MG63 (cell line): Measurements from ENCODE around the gene SRD5A1. TPM values are rescaled to one million over a fixed set of nuclear protein-coding genes. Genes with fewer than 3 reads are reported as not detected.

Experiments
- DNase-seq: peaks from one replicate; pipeline ENCODE4 v3.0.0-alpha.2; 2020
- H3K27me3 ChIP-seq: fragments of 250-450 bp; sonication (Bioruptor Pico); 2 replicates; pipeline ENCODE4 v1.5.1; 2020; ENCODE audit warnings: mild to moderate bottlenecking, moderate library complexity
- H3K36me3 ChIP-seq: fragments of 250-450 bp; sonication (Bioruptor Pico); 2 replicates; pipeline ENCODE4 v1.5.1; 2020; ENCODE audit warnings: mild to moderate bottlenecking, moderate library complexity
- H3K4me3 ChIP-seq: fragments of 250-450 bp; sonication (Bioruptor Pico); 2 replicates; pipeline ENCODE4 v1.5.1; 2020; ENCODE audit warnings: mild to moderate bottlenecking, moderate library complexity
- H3K9me3 ChIP-seq: fragments of 250-450 bp; sonication (Bioruptor Pico); 2 replicates; pipeline ENCODE4 v1.5.1; 2020; ENCODE audit warnings: mild to moderate bottlenecking, moderate library complexity
- total RNA-seq: library from RNA; depleted of rRNA; stranded (reverse); fragments of >200 nt; shearing (Covaris generic); gene quantifications from 2 replicates; pipeline ENCODE4 v1.2.3, GENCODE V29; 2014; ENCODE audit warnings: low replicate concordance; rRNA removed

SRD5A1 gene, protein sequence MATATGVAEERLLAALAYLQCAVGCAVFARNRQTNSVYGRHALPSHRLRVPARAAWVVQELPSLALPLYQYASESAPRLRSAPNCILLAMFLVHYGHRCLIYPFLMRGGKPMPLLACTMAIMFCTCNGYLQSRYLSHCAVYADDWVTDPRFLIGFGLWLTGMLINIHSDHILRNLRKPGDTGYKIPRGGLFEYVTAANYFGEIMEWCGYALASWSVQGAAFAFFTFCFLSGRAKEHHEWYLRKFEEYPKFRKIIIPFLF
- 12.1 and 32.2 TPM in 2 replicates for total RNA-seq

DNA sequence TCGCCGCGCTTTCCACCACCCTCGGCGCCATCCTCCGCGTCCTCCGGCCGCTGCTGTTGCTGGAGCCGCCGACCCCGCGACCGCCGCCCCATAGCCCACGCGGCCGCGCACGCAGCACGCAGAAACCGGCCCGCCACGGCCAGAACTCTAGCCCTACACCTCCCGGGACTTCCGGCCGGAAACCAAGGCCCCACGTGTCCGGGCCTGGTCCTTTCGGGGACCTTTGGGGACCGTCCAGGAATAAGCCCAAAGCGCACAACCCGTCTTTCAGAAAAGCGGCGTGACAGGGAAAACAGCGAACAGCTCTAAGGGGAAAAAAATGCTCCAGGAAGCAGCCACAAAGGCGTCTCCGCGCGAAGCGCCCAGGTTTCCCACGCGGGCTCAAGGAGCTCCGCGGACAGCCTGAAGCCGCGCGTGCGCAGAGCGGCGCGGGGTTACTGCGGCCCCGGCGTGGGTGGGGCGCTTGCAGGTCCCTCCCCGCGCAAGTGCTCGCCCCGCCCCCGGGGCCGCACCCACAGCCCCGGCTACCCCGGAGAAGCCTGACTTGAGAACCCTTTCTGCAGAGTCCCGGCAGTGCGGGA lies at the start of gene SRD5A1, which contains the start of gene NSUN2:
TSS of gene SRD5A1 (plus strand) at position 553 of the 581 bp plus-strand sequence. CDS start 137 bp downstream, outside the sequence.
TSS of gene NSUN2 (minus strand) at position 157 of the 581 bp plus-strand sequence. CDS start at position 92, 65 bp downstream.
- peak; percentile 92 for DNase-seq
- peaks cover 52% of the 10 kb centered on the region for H3K36me3 ChIP-seq
- no peaks in the 10 kb centered on the region for H3K27me3 ChIP-seq
- H3K9me3 ChIP-seq = no peaks in the 10 kb centered on the region
- H3K4me3 ChIP-seq = peak within 1 kb of the TSS; percentile 92

DNA sequence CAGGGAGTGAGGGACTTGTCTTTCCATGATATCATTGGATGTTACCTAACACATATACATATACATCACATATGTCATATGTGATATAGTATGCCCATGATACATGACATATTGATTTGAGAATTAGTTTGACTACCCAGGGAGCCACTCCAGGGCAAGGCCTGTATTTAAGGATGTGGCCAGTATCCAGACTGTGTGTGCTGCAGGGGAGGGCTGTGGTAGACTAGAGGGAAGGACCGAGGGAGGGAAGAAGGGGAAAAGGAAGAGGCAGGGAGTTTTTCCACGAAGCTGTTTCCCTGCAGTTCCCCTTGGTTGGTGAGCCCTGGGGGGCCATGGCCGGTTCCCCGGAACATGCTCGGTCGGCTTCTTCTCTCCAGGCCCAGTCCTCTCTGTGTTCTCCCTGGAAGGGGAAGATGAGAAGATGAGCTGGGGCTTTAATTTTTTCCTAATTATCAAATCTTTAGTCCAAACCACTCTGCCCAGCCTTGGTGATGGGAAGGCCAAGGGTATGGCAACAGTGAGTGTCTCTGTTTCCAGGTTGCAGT lies 49.1 kb upstream of the SRD5A1 start:
- no peak for DNase-seq
- no peak overlapping the region for H3K4me3 ChIP-seq
- H3K9me3 ChIP-seq = no peaks in the 10 kb centered on the region
- no peaks in the 10 kb centered on the region for H3K36me3 ChIP-seq
- H3K27me3 ChIP-seq = no peaks in the 10 kb centered on the region; the same call in 1 of the 2 replicates

DNA sequence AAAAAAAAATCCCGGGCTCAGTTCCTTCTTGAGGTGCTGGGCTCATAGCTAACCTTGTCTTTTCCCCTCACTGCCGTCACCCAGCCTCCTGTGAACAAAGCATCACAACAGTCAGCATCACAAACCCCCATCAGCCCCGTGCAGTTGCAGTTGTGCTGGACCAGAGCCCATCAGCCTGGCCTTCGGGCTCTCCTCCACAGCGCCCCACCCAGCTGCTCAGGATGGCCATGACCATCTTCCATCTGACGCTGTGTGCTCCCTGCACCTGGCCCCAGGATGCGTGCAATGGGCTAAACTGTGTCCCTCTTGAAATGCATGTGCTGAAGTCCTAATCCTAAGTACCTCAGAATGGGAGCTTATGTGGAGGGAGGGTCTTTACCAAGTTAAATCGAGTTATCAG lies 48.5 kb upstream of the SRD5A1 start:
- no peak for DNase-seq
- Histone ChIP-seq H3K27me3 (no peaks in the 10 kb centered on the region; the same call in 1 of the 2 replicates), H3K36me3 (no peaks in the 10 kb centered on the region), H3K4me3 (no peak overlapping the region), H3K9me3 (no peaks in the 10 kb centered on the region)

DNA sequence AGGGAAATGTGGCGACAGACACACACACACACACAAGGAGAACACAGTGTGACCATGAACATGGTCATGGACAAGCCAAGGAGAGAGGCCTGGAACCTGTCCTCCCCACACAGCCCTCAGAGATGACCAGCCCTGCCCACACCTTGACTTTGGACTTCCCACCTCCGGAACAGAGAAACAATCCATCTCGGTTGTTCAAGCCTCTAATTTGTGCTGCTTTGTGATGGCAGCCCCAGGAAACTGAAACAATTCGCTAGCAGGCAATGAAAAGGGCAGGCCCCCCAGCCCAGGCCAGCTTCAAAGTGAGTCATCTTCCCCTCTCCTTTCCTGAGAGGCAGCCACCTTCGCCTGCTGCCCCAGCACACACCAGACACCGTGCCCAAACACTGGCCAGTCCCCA lies 48.1 kb upstream of the SRD5A1 start:
- H3K36me3 ChIP-seq = no peaks in the 10 kb centered on the region
- H3K9me3 ChIP-seq = no peaks in the 10 kb centered on the region
- H3K4me3 ChIP-seq = no peak overlapping the region
- no peak for DNase-seq
- H3K27me3 ChIP-seq = no peaks in the 10 kb centered on the region; the same call in 1 of the 2 replicates

DNA sequence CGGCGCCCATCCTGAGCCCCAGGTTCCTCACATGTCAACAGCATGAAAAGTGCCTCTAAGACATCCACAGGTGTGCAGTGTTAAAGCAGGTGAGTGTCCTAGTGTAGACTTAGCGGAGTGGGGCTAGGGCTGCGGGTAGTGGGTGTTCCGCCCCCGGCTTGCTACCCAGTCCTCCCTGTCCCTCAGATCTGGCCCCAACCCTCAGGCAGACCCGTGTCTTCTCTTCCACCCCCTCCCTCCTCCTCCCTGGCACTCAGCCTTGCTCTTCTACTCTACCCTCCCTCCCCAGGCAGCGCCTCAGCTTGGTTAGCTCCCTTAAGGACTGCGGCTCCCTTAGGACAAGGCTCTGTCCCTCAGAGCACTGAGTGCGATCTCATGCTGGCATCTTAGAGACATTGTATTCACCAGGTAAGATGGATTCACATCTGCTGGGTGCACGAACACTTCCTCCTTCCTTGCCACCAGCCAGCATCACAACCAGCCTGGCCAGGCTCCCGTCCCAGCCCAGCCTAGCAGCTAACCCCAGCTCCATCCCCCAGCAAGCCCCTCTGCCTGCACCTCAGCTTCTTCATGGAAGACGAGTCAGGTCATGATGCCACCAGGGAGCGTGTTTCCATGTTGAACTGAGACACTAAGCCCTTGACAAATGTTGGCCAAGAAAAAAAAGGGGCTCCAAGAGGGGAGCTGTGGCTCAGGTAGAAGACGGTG lies 47.1 kb upstream of the SRD5A1 start:
- Histone ChIP-seq H3K4me3 (no peak overlapping the region), H3K27me3 (no peaks in the 10 kb centered on the region)
- no peak for DNase-seq

DNA sequence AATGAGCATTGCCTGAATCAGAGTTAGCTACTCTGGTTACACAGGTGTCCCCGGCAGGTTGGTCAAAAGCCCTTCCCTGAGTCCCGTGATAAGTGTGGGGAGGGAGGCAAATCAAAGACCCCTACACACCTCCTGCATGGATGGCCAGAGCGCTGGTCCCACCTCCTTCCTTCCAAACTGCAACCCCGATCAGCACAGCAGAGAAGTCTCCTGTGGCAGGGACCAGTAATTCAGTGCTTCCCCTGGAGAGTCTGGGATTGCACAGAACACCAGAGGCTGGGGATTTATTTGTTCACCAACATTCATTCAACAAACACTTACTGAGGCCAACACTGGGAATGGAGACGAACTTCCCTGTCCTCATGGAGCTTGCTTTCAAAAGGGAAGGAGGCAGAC lies 46.6 kb upstream of the SRD5A1 start:
- no peaks in the 10 kb centered on the region for H3K27me3 ChIP-seq
- H3K36me3 ChIP-seq = no peaks in the 10 kb centered on the region
- no peak for DNase-seq
- H3K4me3 ChIP-seq = no peak overlapping the region
- H3K9me3 ChIP-seq = no peaks in the 10 kb centered on the region

More for the DNA sequence above, 47.1 kb upstream of the SRD5A1 start:
- Histone ChIP-seq H3K9me3 (no peaks in the 10 kb centered on the region), H3K36me3 (no peaks in the 10 kb centered on the region)

DNA sequence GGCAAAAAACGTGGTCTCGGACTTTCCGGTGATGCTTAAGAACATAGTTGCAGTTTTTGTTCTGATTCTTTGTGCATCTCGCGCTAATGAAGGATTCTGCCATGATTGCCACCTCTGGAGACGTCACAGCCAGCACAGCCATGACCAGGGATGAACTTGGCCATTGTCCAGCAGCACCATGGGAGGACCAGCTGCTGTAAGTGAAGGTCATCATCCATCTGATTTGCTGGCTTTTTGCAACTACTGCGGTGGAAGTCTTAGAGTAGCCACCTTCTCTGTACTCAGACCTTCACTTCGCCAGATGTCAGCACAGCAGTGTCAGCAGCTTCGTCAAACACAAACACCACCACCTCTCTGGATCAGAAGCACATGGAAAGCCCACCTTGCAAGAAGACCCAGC lies 46.1 kb upstream of the SRD5A1 start:
- no peak for DNase-seq
- Histone ChIP-seq H3K4me3 (no peak overlapping the region), H3K9me3 (no peaks in the 10 kb centered on the region)

DNA sequence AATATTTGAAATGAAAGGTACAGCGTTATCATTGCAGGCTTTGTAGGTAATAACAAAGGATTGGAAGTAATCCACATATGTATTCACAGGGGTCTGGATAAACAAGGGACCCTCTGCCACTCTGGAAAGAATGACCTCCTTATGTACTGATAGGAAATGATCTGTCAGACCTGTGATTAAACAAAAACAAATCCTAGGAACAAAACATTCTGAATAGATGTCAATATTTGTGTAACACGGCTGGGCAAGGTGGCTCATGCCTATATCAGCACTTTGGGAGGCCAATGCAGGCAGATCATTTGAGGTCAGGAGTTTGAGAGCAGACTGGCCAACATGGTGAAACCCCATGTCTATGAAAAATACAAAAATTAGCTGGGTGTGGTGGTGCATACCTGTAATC lies 42.7 kb upstream of the SRD5A1 start:
- H3K27me3 ChIP-seq = no peaks in the 10 kb centered on the region
- 0 out of 2 replicates have a peak, but pooled peaks cover 2% of the 10 kb centered on the region for H3K36me3 ChIP-seq
- H3K4me3 ChIP-seq = no peak overlapping the region
- no peaks in the 10 kb centered on the region for H3K9me3 ChIP-seq
- no peak for DNase-seq

More for the DNA sequence above, 46.1 kb upstream of the SRD5A1 start:
- Histone ChIP-seq H3K27me3 (no peaks in the 10 kb centered on the region), H3K36me3 (no peaks in the 10 kb centered on the region)

DNA sequence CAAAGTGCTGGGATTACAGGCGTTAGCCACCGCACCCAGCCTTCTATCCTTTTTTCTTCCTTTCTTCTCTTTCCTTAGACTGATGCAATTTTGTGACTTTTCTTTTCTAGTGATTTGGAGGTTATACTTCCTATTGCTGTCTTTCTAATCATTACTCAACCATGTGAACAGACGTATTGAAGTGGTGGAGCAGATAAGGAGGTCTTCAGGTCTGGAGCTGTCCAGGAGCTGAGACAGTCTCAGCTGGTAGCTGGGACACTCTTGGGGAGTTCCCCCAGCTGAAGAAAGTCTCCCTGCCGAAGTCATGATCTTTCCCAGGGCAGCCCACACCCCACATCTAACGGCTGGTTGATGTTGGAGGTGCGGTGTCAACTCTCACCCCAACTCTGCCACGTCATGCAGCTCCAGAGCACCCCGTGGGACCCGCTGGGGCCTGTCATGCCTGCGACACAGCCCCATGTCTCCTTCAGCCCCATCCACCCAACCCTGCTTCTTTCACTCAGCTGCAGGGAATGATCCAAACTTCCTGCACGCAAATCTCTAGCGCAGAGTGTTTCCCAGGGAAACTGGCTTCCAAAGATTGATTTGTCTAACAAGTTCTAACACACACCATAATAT lies 41.5 kb upstream of the SRD5A1 start:
- Histone ChIP-seq H3K4me3 (no peak overlapping the region), H3K27me3 (no peaks in the 10 kb centered on the region), H3K36me3 (peaks cover 13% of the 10 kb centered on the region), H3K9me3 (no peaks in the 10 kb centered on the region)
- DNase-seq = no peak

DNA sequence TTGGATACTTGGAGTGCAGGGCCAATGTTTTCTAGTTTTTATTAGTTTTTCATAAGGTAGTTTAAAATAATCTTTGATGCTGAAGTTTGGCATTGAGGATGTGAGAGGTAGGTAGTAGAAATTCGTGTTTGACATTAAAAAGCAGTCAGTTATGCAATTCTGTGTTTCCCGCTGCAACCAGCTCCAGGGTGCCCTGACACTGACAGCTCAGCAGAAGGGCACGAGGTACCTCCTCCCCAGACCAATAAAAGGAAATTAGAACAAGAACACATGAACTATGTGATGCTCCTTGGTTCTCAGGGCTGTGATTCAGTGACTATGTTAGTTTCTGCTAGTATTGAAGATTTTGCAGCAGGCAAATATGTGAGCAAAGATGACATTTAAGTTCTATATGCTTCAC lies 40.6 kb upstream of the SRD5A1 start:
- no peak overlapping the region for H3K4me3 ChIP-seq
- H3K9me3 ChIP-seq = no peaks in the 10 kb centered on the region
- H3K36me3 ChIP-seq = peaks cover 21% of the 10 kb centered on the region
- no peaks in the 10 kb centered on the region for H3K27me3 ChIP-seq
- no peak for DNase-seq

DNA sequence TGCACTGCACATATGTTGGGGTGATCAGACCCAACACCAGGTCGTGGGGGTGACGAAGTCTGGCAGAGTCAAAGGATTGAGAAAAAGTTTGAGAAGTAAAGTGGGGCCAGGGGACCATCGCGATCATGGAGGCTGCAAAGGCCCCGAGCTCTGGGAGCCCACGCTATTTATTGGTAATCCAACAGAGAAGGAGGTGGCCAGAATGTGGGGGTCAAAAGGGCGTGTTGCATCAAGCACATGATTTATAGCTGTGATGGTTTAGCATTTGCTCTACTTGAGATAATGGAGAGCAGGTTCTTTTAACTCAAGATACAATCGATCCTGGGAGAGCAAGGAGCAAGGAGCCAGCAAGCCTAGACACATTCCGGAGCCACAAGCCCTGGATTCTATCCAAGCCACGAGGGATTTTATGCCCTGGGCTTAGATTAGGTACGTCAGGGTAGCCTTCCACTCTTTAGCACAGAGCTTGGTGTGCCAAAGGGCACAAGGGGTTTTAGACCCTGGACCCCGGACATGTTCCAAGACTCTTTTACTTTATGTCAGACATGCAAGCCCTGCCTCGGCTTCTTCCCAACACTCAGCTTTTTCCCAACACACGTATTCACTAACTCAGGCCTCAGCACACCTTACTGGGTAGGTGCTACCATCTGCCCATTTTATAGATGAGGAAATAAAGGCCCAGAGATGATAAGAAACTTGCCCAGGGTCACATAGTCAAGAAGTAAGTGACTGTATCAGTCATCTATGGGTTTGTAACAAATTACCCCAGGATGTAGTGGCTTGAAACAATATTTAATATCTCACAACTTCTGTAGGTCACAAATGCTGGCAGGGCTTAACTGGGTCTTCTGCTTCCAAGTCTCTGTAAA lies 39.9 kb upstream of the SRD5A1 start:
- Histone ChIP-seq H3K9me3 (no peaks in the 10 kb centered on the region), H3K36me3 (peaks cover 27% of the 10 kb centered on the region), H3K4me3 (no peak overlapping the region), H3K27me3 (no peaks in the 10 kb centered on the region)
- DNase-seq = no peak

DNA sequence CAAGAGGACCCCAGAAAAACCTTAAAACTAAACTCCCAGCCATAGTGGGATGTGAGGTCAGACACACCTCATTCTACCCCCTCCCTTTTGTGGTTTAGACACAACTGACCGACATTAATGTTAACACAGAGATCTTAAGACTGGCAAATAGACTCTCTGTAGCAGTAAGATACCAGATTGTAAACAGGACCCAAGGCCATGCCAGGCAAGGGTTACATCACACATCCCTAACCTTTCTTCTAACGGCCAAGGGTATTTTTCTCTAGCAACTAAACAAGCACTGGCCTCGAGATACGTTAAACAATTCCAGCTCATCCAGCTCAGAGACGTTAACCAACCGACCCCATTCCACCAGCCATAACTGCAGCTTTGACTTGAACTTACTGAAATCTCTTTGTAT lies 39.2 kb upstream of the SRD5A1 start:
- Histone ChIP-seq H3K36me3 (peaks cover 34% of the 10 kb centered on the region), H3K4me3 (no peak overlapping the region), H3K27me3 (no peaks in the 10 kb centered on the region), H3K9me3 (no peaks in the 10 kb centered on the region)
- DNase-seq = no peak

DNA sequence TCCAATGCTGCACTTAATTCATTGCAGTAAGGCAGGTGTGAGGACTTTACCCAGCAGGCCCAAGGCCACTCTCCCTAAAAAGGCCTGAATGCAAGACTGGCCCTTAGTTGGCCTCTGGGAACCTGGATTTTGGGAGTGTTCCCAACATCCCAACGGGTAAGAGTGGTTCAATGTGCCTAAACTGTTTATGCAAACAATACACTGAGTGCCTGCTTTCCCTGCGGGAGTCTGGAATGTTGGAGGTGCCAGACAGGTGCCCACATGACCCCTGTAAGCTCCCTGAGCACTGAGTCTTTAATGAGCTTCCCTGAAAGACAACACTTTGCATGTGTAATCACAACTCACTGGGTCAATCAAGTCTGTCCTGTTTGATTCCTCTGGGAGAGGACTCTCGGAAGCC lies 37.8 kb upstream of the SRD5A1 start:
- Histone ChIP-seq H3K36me3 (peaks cover 48% of the 10 kb centered on the region), H3K27me3 (no peaks in the 10 kb centered on the region), H3K9me3 (no peaks in the 10 kb centered on the region), H3K4me3 (no peak overlapping the region)
- DNase-seq = no peak

DNA sequence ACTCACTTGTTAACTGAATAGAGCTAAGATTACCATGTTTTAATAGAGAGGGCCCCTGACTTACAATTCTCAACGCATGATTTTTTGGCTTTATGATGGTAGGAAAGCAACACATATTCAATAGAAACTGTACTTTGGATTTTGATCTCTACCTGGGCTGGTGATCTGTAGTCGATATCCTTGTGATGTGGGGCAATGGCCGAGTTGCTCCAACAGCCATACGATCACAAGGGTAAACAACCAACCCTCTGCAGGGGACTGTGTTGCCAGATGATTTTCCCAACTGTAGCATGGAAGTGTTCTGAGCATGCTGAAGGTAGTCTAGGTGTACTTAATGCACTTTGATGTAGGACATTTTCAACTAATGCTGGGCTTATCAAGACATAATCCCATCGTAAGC lies 36.9 kb upstream of the SRD5A1 start:
- Histone ChIP-seq H3K36me3 (peaks cover 57% of the 10 kb centered on the region), H3K27me3 (no peaks in the 10 kb centered on the region), H3K9me3 (no peaks in the 10 kb centered on the region), H3K4me3 (no peak overlapping the region)
- no peak for DNase-seq

DNA sequence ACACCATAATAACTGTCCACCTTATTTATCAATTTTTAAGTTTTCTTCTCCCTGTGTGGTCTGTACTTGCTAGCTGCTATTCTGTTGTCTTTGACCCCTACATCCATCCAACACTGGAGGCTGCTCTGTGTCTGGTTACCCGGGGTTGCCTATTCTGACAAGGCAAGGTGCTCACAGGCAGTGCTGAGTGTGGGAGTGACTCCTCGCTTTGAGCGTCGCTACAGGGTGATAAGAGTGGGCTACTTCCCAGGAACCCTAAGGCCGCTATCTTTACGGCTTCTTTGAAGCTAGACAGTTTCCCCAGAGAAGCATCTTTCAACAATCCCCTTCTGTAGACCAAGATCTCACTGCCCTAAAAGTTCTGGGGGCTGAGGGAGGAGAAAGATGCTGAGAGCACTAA lies 35.7 kb upstream of the SRD5A1 start:
- no peak overlapping the region for H3K4me3 ChIP-seq
- no peaks in the 10 kb centered on the region for H3K27me3 ChIP-seq
- no peaks in the 10 kb centered on the region for H3K9me3 ChIP-seq
- H3K36me3 ChIP-seq = peaks cover 69% of the 10 kb centered on the region
- no peak for DNase-seq

DNA sequence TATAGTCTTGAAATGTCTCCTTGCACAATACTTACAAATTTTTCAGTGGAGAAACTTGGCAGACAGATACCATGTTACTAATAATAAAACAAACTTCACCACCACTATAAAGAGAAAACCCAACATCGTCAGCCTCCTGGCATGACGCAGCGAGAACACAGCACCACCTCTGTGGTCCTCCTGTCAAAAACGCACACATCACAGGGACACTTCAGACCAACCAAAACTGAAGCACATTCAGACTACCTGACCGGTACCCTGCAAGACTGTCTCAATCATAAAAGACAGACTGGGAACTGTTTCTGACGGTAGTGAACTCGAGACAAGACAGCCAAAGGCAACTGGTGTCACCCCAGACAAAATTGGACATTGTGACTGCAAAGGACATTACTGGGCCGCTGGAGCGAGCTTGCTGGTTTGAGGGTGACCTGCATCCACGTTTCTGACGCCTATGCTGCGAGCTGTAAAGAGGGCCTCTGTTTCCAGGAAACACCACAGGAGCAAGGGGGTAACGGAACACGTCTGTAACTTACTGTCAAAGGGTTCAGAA lies 34.8 kb upstream of the SRD5A1 start:
- H3K36me3 ChIP-seq = peaks cover 78% of the 10 kb centered on the region
- no peaks in the 10 kb centered on the region for H3K27me3 ChIP-seq
- H3K4me3 ChIP-seq = no peak overlapping the region
- no peak for DNase-seq
- no peaks in the 10 kb centered on the region for H3K9me3 ChIP-seq
